OCI-LY7 (cell line): ENCODE results near the gene CRY2.

Source experiments
- EZH2phosphoT487 ChIP-seq: fragments of 200-600 bp; sonication (generic); IDR thresholded peaks from 2 replicates; pipeline ENCODE4 v1.6.1; 2018; ENCODE audit warnings: low read depth, borderline replicate concordance, mild to moderate bottlenecking, mixed run types, antibody characterized with exemption, low read length, moderate library complexity, mixed read lengths
- TF ChIP-seq, protein P1 (sequence below): fragments of 200-600 bp; sonication (generic); conservative IDR thresholded peaks from 2 replicates; pipeline ENCODE4 v1.5.1; 2014; ENCODE audit warnings: mild to moderate bottlenecking, antibody characterized with exemption, low read length, moderate library complexity, mixed read lengths

GRCh38 chr11:45884596-45885185, 37.4 kb downstream of the CRY2 start:
- TF ChIP-seq, protein P1, sequence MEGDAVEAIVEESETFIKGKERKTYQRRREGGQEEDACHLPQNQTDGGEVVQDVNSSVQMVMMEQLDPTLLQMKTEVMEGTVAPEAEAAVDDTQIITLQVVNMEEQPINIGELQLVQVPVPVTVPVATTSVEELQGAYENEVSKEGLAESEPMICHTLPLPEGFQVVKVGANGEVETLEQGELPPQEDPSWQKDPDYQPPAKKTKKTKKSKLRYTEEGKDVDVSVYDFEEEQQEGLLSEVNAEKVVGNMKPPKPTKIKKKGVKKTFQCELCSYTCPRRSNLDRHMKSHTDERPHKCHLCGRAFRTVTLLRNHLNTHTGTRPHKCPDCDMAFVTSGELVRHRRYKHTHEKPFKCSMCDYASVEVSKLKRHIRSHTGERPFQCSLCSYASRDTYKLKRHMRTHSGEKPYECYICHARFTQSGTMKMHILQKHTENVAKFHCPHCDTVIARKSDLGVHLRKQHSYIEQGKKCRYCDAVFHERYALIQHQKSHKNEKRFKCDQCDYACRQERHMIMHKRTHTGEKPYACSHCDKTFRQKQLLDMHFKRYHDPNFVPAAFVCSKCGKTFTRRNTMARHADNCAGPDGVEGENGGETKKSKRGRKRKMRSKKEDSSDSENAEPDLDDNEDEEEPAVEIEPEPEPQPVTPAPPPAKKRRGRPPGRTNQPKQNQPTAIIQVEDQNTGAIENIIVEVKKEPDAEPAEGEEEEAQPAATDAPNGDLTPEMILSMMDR = no peak
- no peak for TF ChIP-seq EZH2phosphoT487
